ENCODE results near the gene DDX24.

Gene DDX24

GRCh38 chr14:94080621-94081385, at the start of gene DDX24, which contains the start of gene IFI27L1:
TSS of gene DDX24 (minus strand) at chr14:94081202. CDS start at chr14:94079742, 1,460 bp downstream.
TSS of gene IFI27L1 (plus strand) at chr14:94081310. CDS start at chr14:94096938, 15,628 bp downstream.
- peak; percentile 92 for DNase-seq

- peak; percentile 47 for DNase-seq
These were observed 48.9 kb upstream of the DDX24 start for GRCh38 chr14:94129758-94130414.

GRCh38 chr14:94129111-94129757, 48.2 kb upstream of the DDX24 start, which contains the start of gene IFI27L2:
TSS of gene IFI27L2 (minus strand) at chr14:94129604. CDS start at chr14:94129564, 40 bp downstream.
- DNase-seq, result peak; percentile 74

- DNase-seq, result no peak
These were observed 47.3 kb upstream of the DDX24 start for GRCh38 chr14:94128216-94128839.

GRCh38 chr14:94127330-94127729, 46.3 kb upstream of the DDX24 start:
- no peak for DNase-seq

GRCh38 chr14:94126800-94127199, 45.8 kb upstream of the DDX24 start:
- DNase-seq, result no peak

- DNase-seq, result no peak
These were observed 45.3 kb upstream of the DDX24 start for GRCh38 chr14:94126419-94126677.

- no peak for DNase-seq
These were observed 44.8 kb upstream of the DDX24 start for GRCh38 chr14:94125659-94126418.

GRCh38 chr14:94124582-94125377, 43.8 kb upstream of the DDX24 start:
- DNase-seq, result no peak

- no peak for DNase-seq
These were observed 42.9 kb upstream of the DDX24 start for GRCh38 chr14:94123868-94124267.

- no peak for DNase-seq
These were observed 42.3 kb upstream of the DDX24 start for GRCh38 chr14:94123296-94123695.

GRCh38 chr14:94122438-94122837, 41.4 kb upstream of the DDX24 start:
- no peak for DNase-seq

GRCh38 chr14:94121485-94121884, 40.5 kb upstream of the DDX24 start:
- no peak for DNase-seq

- DNase-seq, result no peak
These were observed 39.8 kb upstream of the DDX24 start for GRCh38 chr14:94120667-94121340.

GRCh38 chr14:94119071-94119470, 38.1 kb upstream of the DDX24 start:
- DNase-seq, result no peak

- no peak for DNase-seq
These were observed 36.9 kb upstream of the DDX24 start for GRCh38 chr14:94117856-94118255.

- no peak for DNase-seq
These were observed 35.7 kb upstream of the DDX24 start for GRCh38 chr14:94116701-94117100.

- no peak for DNase-seq
These were observed 34.6 kb upstream of the DDX24 start for GRCh38 chr14:94115631-94116030.

GRCh38 chr14:94115058-94115591, 34.1 kb upstream of the DDX24 start:
- peak; percentile 3 for DNase-seq

- DNase-seq, result no peak
These were observed 33.6 kb upstream of the DDX24 start for GRCh38 chr14:94114589-94115057.
